ENCODE data around the gene GALNTL6.

- TF ChIP-seq EZH2 (IDR thresholded peaks at IDR 0.05; ENCODE audit: borderline replicate concordance, insufficient read depth, low read length, poor library complexity, severe bottlenecking) = no peak
- no peak for TF ChIP-seq REST (IDR thresholded peaks at IDR 0.05; ENCODE audit: borderline replicate concordance)
- TF ChIP-seq CTCF (IDR thresholded peaks at IDR 0.05; ENCODE audit: poor library complexity, severe bottlenecking) = no peak
- TF ChIP-seq TAF1 (IDR thresholded peaks at IDR 0.05; ENCODE audit: low read depth) = no peak
- no peak for TF ChIP-seq EP300 (conservative IDR thresholded peaks at IDR 0.05; ENCODE audit: poor library complexity, severe bottlenecking)
- no peak for TF ChIP-seq POLR2AphosphoS5 (IDR thresholded peaks at IDR 0.05)
Measured at GRCh38 chr4:172169871-172170270, 356.7 kb downstream of the GALNTL6 start.
